Activated CD8-positive, alpha-beta memory T cell treated with anti-CD3 and anti-CD28 coated beads for 48 hours (primary cell): Measurements from ENCODE around the gene MDH2.
"Not testable (repeated sequence)": the region's sequence is repeated elsewhere in the genome, so short reads cannot be mapped to it uniquely, and the experiment has no call there.

ENCODE experiments used
- DNase-seq, 3 experiments: peaks; one replicate each; pipeline ENCODE4 v3.0.0-alpha.2; 2020; ENCODE audit warnings: low read depth in 2 of 3, low spot score in 2 of 3

Gene MDH2

GRCh38 chr7:76047305-76047810, 548 bp upstream of the MDH2 start:
- no peak for DNase-seq

- no peak for DNase-seq
Observed at GRCh38 chr7:76048668-76048988, 722 bp downstream of the MDH2 start.

DNA sequence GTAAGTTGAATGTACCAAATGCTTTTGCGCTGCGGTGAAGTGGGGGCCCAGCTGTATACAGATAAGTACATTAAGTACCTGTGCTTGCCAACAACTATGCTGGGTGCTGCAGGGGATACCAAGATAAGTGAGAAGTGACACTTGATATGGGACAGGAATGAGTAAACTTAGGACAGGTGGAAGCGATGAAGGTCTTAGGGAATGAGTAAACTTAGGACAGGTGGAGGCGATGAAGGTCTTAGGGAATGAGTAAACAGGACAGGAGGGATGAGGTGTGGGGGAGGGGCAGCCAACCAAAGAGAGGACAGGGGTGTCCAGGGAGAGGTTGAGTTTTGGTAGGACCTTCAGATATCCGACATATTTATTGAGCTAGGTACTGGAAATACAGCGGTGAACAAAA, 1.4 kb downstream of the MDH2 start:
- DNase-seq = no peak

GRCh38 chr7:76050545-76050944, 2.6 kb downstream of the MDH2 start:
- DNase-seq = no peak

GRCh38 chr7:76051840-76052239, 3.9 kb downstream of the MDH2 start:
- DNase-seq = no peak

DNA sequence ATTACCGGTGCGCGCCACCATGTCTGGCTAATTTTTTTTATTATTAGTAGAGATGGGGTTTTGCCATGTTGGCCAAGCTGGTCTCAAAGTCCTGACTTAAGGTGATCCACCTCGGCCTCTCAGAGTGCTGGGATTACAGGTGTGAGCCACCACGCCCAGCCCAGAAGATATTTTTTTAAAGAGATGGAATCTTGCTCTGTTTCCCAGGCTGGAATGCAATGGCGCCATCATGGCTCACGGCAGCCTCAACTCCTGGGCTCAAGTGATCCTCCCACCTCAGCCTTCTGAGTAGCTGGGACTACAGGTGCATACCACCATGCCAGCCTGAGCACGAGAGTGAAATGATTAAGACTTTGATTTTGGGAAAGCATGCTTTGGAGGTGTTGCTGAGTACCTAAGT, 4.8 kb downstream of the MDH2 start:
- DNase-seq = not testable (repeated sequence)

GRCh38 chr7:76053461-76053860, 5.6 kb downstream of the MDH2 start:
- DNase-seq = no peak

- DNase-seq = no peak
Observed at GRCh38 chr7:76054123-76055120, 6.5 kb downstream of the MDH2 start.

GRCh38 chr7:76056241-76056640, 8.3 kb downstream of the MDH2 start:
- DNase-seq = no peak

GRCh38 chr7:76057103-76057812, 9.4 kb downstream of the MDH2 start:
- DNase-seq = no peak

- DNase-seq = no peak
Observed at GRCh38 chr7:76057813-76058145, 9.9 kb downstream of the MDH2 start.

DNA sequence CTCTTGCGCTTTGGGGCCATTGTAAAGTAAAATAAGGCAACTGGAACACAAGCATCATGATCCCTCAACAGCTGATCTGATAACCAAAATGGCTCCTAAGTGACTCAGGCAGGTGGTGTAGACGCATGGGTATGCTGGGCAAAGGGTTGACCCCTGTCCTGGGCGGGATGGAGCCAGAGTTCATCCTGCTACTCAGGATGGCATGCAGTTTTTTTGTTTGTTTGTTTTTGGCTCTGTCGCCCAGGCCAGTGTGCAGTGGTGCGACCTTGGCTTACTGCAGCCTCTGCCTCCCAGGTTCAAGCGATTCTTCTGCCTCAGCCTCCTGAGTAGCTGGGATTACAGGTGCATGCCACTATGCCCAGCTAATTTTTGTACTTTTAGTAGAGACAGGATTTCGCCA, 10.8 kb downstream of the MDH2 start:
- DNase-seq = not testable (repeated sequence)

DNA sequence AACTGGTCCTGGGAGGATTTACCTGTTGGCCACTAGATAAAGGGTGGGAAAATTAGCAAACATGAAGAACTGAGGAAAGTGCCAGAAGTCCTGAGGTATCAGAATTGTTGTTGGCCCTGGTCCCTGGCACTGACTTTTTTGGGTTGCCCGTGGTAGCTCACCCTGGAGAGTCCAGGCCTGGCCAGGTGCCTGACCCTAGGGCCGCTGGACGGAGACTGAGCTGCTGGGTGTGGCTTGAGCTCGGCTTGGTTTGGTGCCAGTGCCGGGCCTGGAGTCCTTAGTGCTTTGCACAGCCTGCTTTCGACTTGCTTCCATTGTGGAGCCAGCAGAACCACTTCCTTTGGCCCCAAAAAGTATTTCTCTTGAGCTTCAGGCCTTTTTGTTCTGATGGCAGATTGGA, 12.9 kb downstream of the MDH2 start:
- DNase-seq = no peak

DNA sequence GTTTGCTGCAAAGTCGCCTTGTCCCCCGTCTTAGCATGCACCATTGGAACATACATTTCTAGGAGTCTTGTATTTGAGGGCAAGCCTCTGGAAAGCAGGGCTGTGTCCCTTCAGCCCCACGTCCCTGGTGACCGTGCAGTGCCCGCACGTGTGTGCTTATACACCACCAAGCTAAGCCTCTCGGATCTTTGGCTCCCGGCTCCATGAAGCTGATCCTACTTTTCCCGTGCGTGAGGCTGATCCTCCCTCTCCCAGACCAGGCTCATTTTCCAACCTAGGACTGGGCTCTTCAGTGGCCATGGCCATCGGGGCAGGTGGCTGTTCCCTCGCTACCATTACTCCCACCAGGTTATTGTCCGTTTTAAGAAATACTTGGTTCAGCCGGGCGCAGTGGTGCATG, 14.3 kb downstream of the MDH2 start:
- DNase-seq = no peak

DNA sequence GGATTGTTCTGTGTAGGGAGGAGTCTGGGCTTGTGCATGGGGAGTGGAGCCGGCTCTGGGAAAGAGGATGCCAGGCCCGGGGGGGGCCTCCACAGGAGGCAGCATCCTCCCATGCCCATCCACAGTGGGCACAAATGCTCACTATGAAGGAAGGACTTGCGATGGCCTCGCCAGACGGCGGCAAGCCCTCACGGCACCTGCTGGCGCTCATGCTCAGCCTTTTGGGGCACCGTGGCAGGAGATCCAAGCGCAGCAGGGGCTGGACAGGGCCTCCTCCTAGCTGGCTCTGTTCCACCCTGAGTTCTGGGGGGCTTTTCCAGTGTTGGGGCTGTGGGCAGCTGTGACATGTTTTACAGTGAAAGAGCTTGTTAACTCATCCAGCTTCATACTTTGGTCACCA, 15.2 kb downstream of the MDH2 start:
- no peak for DNase-seq

GRCh38 chr7:76063525-76063924, 15.6 kb downstream of the MDH2 start:
- DNase-seq = no peak

GRCh38 chr7:76064208-76064970, 16.5 kb downstream of the MDH2 start:
- no peak for DNase-seq

DNA sequence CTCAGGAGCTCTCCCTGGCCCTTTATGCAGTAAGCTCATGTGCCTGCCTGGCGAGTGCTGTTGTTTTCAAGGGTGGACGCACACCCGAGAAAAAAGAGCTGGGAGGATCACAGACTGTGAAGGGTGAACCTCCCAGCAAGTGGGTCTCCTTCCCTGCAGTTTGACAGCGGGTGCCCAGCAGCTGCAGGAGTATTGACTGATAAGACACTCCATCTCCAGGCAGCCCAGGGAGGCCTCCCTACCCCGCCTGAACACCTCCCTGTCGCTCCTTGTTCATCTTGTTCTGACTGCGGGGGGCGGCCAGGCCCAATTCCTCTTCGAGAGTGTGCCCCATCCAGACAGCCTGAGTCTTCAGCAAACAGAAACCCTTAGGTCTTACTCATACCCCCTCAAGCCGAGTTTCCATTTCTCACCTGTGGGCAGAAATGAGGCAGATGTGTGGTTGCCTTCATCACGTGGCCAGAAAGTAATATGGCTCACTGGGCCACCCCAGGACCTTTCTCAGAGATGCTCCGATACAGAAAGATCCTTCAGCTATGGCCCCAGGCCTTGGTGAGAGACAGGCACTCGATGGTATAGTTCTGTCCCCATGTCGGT, 17.2 kb downstream of the MDH2 start:
- DNase-seq = no peak

DNA sequence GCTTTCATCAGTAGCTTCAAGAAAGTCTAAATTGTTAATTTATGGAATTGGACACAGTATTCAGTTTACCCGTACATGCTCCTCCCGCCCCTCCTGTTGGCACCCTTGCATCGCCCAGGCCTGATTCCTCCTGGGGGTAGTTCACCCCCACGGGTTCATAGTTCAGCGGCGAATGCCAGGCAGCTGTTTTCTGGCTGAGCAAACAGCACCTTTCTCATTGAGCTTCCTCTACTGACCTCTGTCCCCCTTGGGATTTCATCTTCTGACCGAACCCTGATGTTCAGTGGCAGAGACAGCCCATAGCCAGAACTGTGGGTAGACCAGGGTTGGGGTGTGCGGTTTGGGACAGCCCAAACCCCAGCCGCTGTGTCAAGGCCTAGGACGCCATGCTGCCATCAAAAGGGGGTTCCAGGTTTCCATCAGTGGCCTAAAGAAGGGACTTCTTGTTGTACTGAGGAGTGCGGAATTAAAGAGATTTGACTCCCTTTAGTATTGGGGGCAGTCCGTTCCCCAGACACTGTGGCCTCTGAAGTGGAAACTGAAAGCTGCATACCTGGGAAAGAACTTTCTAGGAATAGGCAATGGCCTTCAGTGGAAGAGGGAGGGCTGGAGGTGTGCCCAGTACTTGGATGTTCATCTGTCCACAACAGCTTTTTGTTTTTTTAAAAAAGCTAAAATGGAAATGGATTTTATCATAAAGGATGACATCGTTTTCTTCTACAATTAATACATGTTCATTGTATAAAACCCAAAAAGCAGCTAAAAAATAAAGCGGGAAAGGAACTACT, 19.0 kb downstream of the MDH2 start:
- no peak for DNase-seq

GRCh38 chr7:76069238-76069638, 21.3 kb downstream of the MDH2 start:
- no peak for DNase-seq
